ENCODE results near the gene LMCD1.

The LMCD1 gene

DNA sequence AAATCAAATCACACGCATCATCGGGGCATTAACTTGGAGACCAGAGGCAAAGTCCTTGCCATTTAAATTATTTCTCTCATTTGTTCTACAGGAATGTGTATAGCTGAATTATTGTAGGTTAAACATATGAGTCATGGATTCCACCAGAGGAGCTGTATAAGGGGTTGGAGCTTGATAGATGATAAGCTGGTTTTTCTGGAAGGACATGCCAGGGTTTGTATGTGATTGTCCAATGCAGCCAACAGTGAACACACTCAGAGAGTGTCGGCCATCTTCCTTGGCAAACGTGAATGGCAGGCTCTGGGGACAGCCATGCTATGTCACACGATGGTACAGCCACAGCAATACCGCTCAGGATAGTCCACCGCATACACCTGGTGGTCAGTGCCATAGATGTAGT lies 117.9 kb downstream of the LMCD1 start:
- no peak overlapping the region for H3K27ac ChIP-seq
- no peaks in the 10 kb centered on the region for H3K36me3 ChIP-seq (ENCODE audit: insufficient read depth, low read length)
- H3K9ac ChIP-seq (ENCODE audit: insufficient read length) = no peak overlapping the region
- H3K4me3 ChIP-seq = no peak overlapping the region
- TF ChIP-seq EZH2 (IDR thresholded peaks at IDR 0.05) (no peak), POLR2AphosphoS5 (IDR thresholded peaks at IDR 0.05; ENCODE audit: borderline replicate concordance, low read depth, low read length) (no peak), FOXP2 (optimal IDR thresholded peaks at IDR 0.05; ENCODE audit: control extremely low read depth, extremely low read length, insufficient read depth) (no peak)
- H3K9me3 ChIP-seq (ENCODE audit: low read depth, low read length) = no peaks in the 10 kb centered on the region
- DNase-seq (ENCODE audit: low read depth, low spot score) = no peak

DNA sequence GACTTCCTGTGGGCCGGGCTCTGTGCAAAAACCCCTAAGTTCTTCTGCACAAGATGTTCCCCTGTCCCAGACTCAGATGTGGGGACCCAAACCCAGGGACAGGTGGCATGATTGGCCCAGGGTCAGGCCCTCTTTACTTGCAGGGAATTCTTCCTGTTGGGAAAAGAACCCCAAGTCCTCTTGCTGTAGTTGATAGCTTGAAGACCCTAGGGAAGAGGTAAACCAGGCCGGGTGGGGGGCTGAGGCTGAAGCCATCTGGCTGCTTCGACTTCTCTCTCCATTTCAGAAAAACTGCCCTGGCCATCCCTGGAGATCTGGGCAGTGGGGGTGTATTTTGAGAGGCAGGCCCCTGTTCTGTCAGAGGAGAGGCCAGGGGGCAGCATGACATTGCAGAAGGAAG lies 119.5 kb downstream of the LMCD1 start:
- Histone ChIP-seq H3K27ac (no peak overlapping the region), H3K9me3 (ENCODE audit: low read depth, low read length) (no peaks in the 10 kb centered on the region), H3K36me3 (ENCODE audit: insufficient read depth, low read length) (no peaks in the 10 kb centered on the region), H3K9ac (ENCODE audit: insufficient read length) (no peak overlapping the region), H3K4me3 (no peak overlapping the region)
- TF ChIP-seq EZH2 (IDR thresholded peaks at IDR 0.05) (no peak), POLR2AphosphoS5 (IDR thresholded peaks at IDR 0.05; ENCODE audit: borderline replicate concordance, low read depth, low read length) (no peak), FOXP2 (optimal IDR thresholded peaks at IDR 0.05; ENCODE audit: control extremely low read depth, extremely low read length, insufficient read depth) (no peak)
- DNase-seq (ENCODE audit: low read depth, low spot score) = no peak

DNA sequence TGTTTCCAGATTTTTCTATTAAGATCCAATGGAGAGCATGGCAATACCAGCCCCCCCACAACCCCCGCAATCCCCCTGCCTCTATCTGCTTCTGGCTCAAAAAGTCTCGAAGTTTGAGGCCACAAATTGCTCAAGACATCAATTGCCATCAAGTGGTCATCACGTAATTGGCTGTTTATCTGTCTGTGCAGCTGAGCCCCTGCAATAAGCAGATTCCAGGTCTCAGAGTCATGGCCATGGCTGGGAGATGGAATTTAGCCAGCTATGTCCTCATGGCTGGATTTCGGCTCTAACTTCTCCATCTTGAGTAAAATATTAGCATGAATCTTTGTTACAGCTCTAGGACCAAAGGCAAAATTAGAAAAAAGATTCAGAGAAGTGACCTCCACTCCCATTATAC lies 120.2 kb downstream of the LMCD1 start:
- Histone ChIP-seq H3K27ac (no peak overlapping the region), H3K9ac (ENCODE audit: insufficient read length) (no peak overlapping the region), H3K36me3 (ENCODE audit: insufficient read depth, low read length) (no peaks in the 10 kb centered on the region), H3K9me3 (ENCODE audit: low read depth, low read length) (no peaks in the 10 kb centered on the region), H3K4me3 (no peak overlapping the region)
- no peak for TF ChIP-seq POLR2AphosphoS5 (IDR thresholded peaks at IDR 0.05; ENCODE audit: borderline replicate concordance, low read depth, low read length)
- TF ChIP-seq FOXP2 (optimal IDR thresholded peaks at IDR 0.05; ENCODE audit: control extremely low read depth, extremely low read length, insufficient read depth) = no peak
- TF ChIP-seq EZH2 (IDR thresholded peaks at IDR 0.05) = no peak
- no peak for DNase-seq (ENCODE audit: low read depth, low spot score)

DNA sequence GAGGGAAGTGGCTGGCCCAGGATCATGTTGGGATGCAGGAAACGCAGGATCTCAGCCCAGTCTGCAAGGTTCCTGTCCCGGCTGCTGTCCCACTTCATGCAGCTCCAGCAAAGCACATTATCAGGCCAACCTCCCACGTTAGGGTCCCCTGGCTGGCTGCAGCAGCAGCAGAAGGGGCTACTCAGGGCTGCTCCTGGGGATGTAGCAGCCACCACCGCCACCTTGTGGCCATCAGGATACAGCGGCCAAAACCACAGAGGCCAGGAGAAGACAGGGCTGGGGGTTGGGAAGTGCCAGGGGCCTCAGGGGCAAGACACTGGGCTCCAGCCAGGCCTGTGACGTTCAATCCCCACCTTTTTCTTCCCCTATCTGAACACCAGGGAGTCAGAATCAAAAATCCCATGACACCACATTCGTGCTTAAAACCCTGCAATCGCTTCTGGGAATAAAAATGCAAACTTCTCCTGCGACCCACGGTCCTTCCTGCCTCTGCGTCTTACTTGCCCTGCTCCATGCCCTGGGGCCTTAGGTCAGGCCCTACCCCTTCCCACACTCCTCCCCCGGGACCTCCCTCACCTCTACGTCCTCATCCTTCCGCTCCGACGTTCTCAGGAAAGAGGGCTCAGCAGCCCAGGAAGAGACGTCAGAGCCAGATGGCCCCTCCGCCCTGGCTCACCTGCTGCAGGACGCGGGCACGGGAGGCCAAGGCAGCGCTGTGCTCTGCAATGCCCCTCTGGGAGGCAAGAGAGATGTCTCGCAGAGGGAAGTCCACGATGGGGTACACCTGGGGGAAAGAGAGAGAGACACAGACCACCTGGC lies 121.5 kb downstream of the LMCD1 start:
- no peak overlapping the region for H3K9ac ChIP-seq (ENCODE audit: insufficient read length)
- H3K27ac ChIP-seq = no peak overlapping the region
- no peak for DNase-seq (ENCODE audit: low read depth, low spot score)
- H3K36me3 ChIP-seq (ENCODE audit: insufficient read depth, low read length) = no peaks in the 10 kb centered on the region
- no peak overlapping the region for H3K4me3 ChIP-seq
- H3K9me3 ChIP-seq (ENCODE audit: low read depth, low read length) = no peaks in the 10 kb centered on the region
- TF ChIP-seq FOXP2 (optimal IDR thresholded peaks at IDR 0.05; ENCODE audit: control extremely low read depth, extremely low read length, insufficient read depth) = no peak
- TF ChIP-seq POLR2AphosphoS5 (IDR thresholded peaks at IDR 0.05; ENCODE audit: borderline replicate concordance, low read depth, low read length) = no peak
- TF ChIP-seq EZH2 (IDR thresholded peaks at IDR 0.05) = no peak

DNA sequence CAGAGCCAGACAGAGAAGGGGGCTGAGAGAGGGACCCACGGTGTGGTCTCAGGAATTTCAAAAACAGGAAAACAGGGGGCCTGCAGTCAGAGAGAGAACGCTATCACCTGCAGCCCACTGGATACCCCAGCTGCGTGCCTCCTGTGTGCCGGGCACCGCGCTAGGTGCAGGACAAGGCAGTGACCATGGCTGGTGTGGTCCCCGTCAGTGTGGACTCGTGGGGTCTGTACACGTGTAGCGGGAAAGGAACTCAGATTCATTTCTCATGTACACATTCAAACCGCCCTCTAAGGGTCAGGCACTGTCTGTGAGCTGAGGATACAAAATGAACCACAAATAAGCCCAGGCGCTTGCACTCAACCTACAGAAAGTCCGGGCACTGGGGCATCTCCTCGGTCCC lies 122.1 kb downstream of the LMCD1 start:
- no peaks in the 10 kb centered on the region for H3K36me3 ChIP-seq (ENCODE audit: insufficient read depth, low read length)
- H3K4me3 ChIP-seq = no peak overlapping the region
- no peak overlapping the region for H3K9ac ChIP-seq (ENCODE audit: insufficient read length)
- H3K27ac ChIP-seq = no peak overlapping the region
- H3K9me3 ChIP-seq (ENCODE audit: low read depth, low read length) = no peaks in the 10 kb centered on the region
- DNase-seq (ENCODE audit: low read depth, low spot score) = no peak
- TF ChIP-seq POLR2AphosphoS5 (IDR thresholded peaks at IDR 0.05; ENCODE audit: borderline replicate concordance, low read depth, low read length) = no peak
- TF ChIP-seq EZH2 (IDR thresholded peaks at IDR 0.05) = no peak
- TF ChIP-seq FOXP2 (optimal IDR thresholded peaks at IDR 0.05; ENCODE audit: control extremely low read depth, extremely low read length, insufficient read depth) = no peak

Measured in SK-N-MC (cell line).